K562 (cell line): Measurements from ENCODE around the gene TTC38. TPM values are rescaled to one million over a fixed set of nuclear protein-coding genes. Genes with fewer than 3 reads are reported as not detected.

Source experiments
- BCOR ChIP-seq: fragments of 450-650 bp; IDR thresholded peaks from 2 replicates; pipeline ENCODE4 v1.6.1; 2016
- CEBPG ChIP-seq, 3 experiments: fragments of 200-800 bp in 1 of 3; sonication (Bioruptor generic) in 1 of 3; sonication (generic) in 1 of 3; formaldehyde crosslinking in 1 of 3; IDR thresholded peaks in 2 of 3; conservative IDR thresholded peaks in 1 of 3; 2 replicates each; pipeline versions ENCODE4 v1.6.1 to v1.8.0; 2016 to 2022; ENCODE audit warnings: missing compliant biosample characterization in 2 of 3, missing genetic modification characterization in 2 of 3, mild to moderate bottlenecking in 1 of 3, missing genetic modification reagents in 1 of 3
- CHD7 ChIP-seq: fragments of 200-600 bp; sonication (generic); IDR thresholded peaks from one replicate; pipeline ENCODE4 v1.6.1; 2012; ENCODE audit warnings: mild to moderate bottlenecking, low read depth, low read length, inconsistent platforms
- CREB3 ChIP-seq: fragments of 450-650 bp; conservative IDR thresholded peaks from 2 replicates; pipeline ENCODE4 v1.6.1; 2016; ENCODE audit warnings: missing genetic modification characterization, low read depth, mild to moderate bottlenecking, missing compliant biosample characterization, moderate library complexity
- HMGN3 ChIP-seq: IDR thresholded peaks from 2 replicates; pipeline ENCODE4 v1.6.1; 2011; ENCODE audit warnings: borderline replicate concordance, low read depth, mild to moderate bottlenecking, mixed read lengths, low read length; ENCODE audit not compliant: insufficient read length; ENCODE audit errors: extremely low read depth
- KAT8 ChIP-seq: fragments of 450-650 bp; IDR thresholded peaks from 2 replicates; pipeline ENCODE4 v1.6.1; 2016; ENCODE audit warnings: low read depth, mild to moderate bottlenecking
- NONO ChIP-seq, 2 experiments: fragments of 200-400 bp in 1 of 2; fragments of 450-650 bp in 1 of 2; formaldehyde crosslinking in 1 of 2; IDR thresholded peaks; 2 replicates each; pipeline ENCODE4 v1.6.1; 2017; ENCODE audit warnings: low read depth in 2 of 2, mild to moderate bottlenecking in 2 of 2, moderate library complexity in 2 of 2, low read length in 1 of 2
- RBM14 ChIP-seq: fragments of 200-400 bp; formaldehyde crosslinking; IDR thresholded peaks from 2 replicates; pipeline ENCODE4 v1.6.1; 2018; ENCODE audit warnings: low read depth, mild to moderate bottlenecking, low read length, moderate library complexity, borderline replicate concordance; ENCODE audit not compliant: insufficient read depth
- SRSF3 ChIP-seq: fragments of 200-400 bp; formaldehyde crosslinking; IDR thresholded peaks from 2 replicates; pipeline ENCODE4 v1.6.1; 2016; ENCODE audit warnings: mild to moderate bottlenecking, low read length, moderate library complexity; ENCODE audit not compliant: insufficient read depth
- ZFP36 ChIP-seq: fragments of 150-350 bp; IDR thresholded peaks from 2 replicates; pipeline ENCODE4 v1.6.1; 2018; ENCODE audit warnings: low read length, low read depth; ENCODE audit not compliant: partially characterized antibody
- ZNF699 ChIP-seq: fragments of 250-450 bp; sonication (Bioruptor Pico); IDR thresholded peaks from 2 replicates; pipeline ENCODE4 v1.8.0; 2021; ENCODE audit warnings: mild to moderate bottlenecking, moderate library complexity; ENCODE audit not compliant: insufficient replicate concordance
- polyA plus RNA-seq, 8 experiments: library from polyadenylated mRNA; depleted of rRNA in 4 of 8; stranded (reverse) in 5 of 8; unstranded in 3 of 8; fragments of >200 nt; fragmentation: Nextera tagmentation in 2 of 8; fragmentation: Illumina TruSeq in 1 of 8; extraction: Ambion mirVana in 2 of 8; extraction: Trizol in 1 of 8; gene quantifications; 2 replicates each; pipeline versions ENCODE4 v1.2.1 to v1.2.3, GENCODE V29; 2011 to 2014; ENCODE audit warnings: inconsistent platforms in 1 of 8, missing spikeins in 1 of 8
- total RNA-seq, 7 experiments: library from RNA; depleted of rRNA in 6 of 7; stranded (reverse); fragments of >200 nt in 6 of 7; fragmentation: Illumina TruSeq in 2 of 7; extraction: Trizol in 2 of 7; gene quantifications; 2 replicates each; pipeline versions ENCODE4 v1.2.1 to v1.2.3, GENCODE V29; 2011 to 2021; ENCODE audit warnings: low replicate concordance in 1 of 7

TTC38 gene
- total and polyA plus RNA-seq, 9 of the 15 experiments (the other 6 are each of a cell fraction or from before 2014, with no cell fraction given): 0.84 to 28.4 (median 18.1) TPM

- no peak for TF ChIP-seq CHD7
- no peak for TF ChIP-seq KAT8
- no peak for TF ChIP-seq ZNF699
- TF ChIP-seq ZFP36: no peak
- TF ChIP-seq HMGN3: no peak
- TF ChIP-seq RBM14: no peak
- no peak for TF ChIP-seq BCOR
- 0 out of 2 replicates have a peak, but pooled peaks have one; percentile 57 for TF ChIP-seq CREB3 (tag)
- no peak for TF ChIP-seq SRSF3
- peak in 1 of 2 experiments; percentile 15; a peak in 1 of 4 replicates for TF ChIP-seq NONO (IDR thresholded peaks at IDR 0.05; ENCODE audit: low read depth in 2 of 2, low read length in 1 of 2)
- no peak for TF ChIP-seq CEBPG (CRISPR knock-in tag; IDR thresholded peaks at IDR 0.05)
- TF ChIP-seq CEBPG (tag; conservative IDR thresholded peaks at IDR 0.05 in 1 of 2, IDR thresholded peaks at IDR 0.05 in 1 of 2): no peak
These were observed 28.7 kb downstream of the TTC38 start, which contains the start of gene GTSE1 (continued) for GRCh38 chr22:46296257-46297150.
